Activated CD4-positive, alpha-beta T cell treated with anti-CD3 and anti-CD28 coated beads, Interleukin-2, amount 50 U/mL, for 4 hours (primary cell): ENCODE data around the gene CAMKK1.

Experiments used
- DNase-seq, 2 experiments: peaks; one replicate each; pipeline ENCODE4 v3.0.0-alpha.2; 2020

Gene CAMKK1

GRCh38 chr17:3917391-3917931 lies 24.6 kb upstream of the CAMKK1 start:
- no peak for DNase-seq

- DNase-seq = no peak
These were observed 24.0 kb upstream of the CAMKK1 start for GRCh38 chr17:3916825-3917224.

- no peak for DNase-seq
These were observed 23.3 kb upstream of the CAMKK1 start, which contains the start of gene P2RX1 for GRCh38 chr17:3915995-3916696. P2RX1 (minus strand) TSS chr17:3916465; CDS start chr17:3916225, 240 bp downstream.

GRCh38 chr17:3915581-3915994 lies 22.7 kb upstream of the CAMKK1 start:
- no peak for DNase-seq

GRCh38 chr17:3914312-3914670 lies 21.4 kb upstream of the CAMKK1 start:
- no peak for DNase-seq

DNA sequence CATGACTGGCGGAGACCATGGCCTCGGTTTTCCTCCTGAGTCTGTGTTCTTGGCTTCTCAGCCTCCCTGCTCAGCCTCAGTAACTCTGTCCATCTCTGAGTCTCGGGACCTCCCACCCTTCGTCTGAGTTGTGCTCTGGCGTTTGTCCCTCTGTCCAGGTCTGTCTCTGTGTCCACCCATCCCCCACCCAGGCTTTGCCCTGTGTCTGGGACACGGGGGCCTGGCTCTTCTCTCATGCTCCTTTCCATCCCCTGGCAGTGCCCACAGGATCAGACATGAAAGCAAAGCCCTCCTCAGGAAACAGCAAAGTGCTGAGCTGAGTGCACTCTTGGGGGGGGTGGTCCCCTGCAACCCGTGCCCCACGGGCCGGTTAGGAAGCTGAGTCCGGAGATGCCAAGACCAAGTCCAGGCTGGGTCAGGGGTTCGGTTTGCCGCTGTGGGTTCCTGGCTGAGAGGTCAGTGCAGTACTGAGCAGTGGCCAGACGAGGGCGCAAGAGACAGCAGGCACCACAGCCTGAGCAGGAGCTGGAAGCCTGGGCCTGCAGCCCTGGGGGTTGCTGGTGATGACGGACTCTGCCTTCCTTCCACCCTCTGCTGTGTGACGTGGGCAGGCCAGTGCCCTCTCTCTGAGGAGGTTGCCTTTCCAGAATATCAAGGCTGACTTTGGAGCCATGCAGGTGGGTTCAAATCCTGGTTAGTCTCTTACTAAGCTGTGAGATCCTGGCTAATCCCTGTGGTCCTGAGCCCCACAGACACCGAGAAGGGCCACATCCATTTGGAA lies 20.9 kb upstream of the CAMKK1 start:
- DNase-seq = peak; percentile 70 to 76

DNA sequence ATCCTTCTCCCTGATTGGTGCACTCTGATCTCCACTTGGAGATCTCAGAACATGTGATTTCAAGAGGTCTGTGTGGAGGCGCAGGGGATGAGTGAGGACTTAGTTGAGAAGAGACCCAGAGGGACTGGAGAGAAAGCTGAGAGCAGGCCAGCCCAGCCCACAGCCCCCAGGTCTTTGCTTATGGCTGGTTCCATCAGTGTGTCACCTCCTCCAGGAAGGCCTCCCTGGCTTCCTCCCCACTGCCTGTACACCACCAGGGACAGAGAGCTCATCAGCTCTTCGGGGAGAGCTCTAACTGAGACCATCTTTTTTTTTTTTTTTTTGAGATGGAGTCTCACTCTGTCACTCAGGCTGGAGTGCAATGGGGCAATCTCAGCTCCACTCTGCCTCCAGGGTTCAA lies 20.0 kb upstream of the CAMKK1 start:
- no peak for DNase-seq

- peak; percentile 35 to 42 for DNase-seq
These were observed 18.6 kb upstream of the CAMKK1 start for GRCh38 chr17:3911271-3912053.

GRCh38 chr17:3910420-3911270 lies 17.8 kb upstream of the CAMKK1 start:
- no peak for DNase-seq

DNA sequence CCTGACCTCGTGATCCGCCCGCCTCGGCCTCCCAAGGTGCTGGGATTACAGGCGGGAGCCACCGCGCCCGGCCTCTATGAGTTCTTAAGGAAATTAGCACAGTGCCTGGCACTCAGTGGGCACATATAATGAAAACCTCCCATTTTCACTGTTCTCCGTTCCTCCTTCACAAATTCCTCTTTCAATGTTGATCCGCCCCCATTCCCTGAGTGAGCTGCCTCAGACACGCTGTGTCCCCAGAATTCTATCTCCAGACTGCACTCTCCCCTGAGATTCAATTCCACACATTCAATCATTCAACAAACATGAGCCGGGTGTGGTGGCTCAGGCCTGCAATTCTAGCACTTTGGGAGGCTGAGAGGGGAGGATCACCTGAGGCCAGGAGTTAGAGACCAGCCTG lies 16.4 kb upstream of the CAMKK1 start:
- no peak for DNase-seq

GRCh38 chr17:3907483-3908216 lies 14.8 kb upstream of the CAMKK1 start:
- DNase-seq = no peak

GRCh38 chr17:3906881-3907280 lies 14.0 kb upstream of the CAMKK1 start:
- DNase-seq = no peak

- no peak for DNase-seq
These were observed 12.2 kb upstream of the CAMKK1 start for GRCh38 chr17:3905017-3905520.

GRCh38 chr17:3904501-3904900 lies 11.6 kb upstream of the CAMKK1 start:
- no peak for DNase-seq

DNA sequence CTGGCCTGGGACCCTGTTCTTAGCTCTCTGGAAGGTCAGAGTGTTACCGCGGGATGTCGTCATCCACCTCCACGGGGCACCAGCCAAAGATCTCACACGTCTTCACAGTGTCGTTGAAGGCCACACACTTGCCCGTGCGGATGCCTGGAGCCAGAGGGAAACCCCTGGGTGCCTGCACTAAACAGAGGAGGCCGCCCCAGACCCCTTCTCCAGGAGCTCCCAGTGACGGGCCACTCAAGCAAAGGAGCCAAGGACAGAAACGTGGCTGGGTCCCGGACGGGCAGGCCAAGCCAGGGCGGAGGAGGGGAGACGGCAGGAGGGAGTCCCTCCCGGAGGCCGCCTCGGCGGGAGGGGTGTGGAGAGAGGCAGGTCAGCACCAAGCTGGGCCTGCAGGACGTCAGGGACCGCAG lies 11.0 kb upstream of the CAMKK1 start:
- no peak for DNase-seq

DNA sequence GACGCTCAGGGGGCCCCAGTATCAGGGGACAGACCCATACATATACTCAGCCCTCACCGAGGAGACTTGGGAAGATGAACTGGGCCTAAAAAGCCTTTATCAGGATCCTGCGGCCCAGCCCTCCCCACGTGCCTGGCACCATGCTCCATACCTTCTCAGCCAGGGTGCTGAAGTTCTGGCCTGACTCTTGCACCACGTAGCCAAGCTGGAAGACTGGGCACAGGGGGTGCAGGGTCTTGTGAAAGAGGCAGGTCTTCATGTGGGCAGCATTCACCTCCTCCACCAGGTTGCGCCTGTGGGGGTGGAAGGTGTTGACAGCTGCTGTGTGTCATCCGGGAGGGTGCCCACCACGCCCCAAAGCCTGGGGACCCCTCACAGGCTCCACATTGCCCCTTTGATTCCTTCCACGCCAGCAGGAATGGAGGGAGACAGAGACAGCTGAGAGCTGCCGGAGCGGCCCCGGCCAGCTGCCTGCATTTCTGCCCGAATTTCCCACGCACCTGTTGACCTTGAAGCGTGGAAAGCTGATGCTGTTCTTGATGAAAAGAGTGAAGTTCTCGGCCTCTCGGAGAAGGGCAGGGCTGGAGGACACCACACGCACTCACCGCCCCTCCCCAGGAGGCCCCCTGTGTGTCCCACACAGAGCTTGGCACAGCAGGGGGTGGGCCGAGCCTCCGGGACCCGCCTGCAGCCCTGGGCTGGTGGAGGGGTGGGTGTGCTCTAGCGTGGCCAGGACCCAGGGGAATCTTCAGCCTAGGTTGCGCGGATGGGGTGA lies 10.4 kb upstream of the CAMKK1 start:
- DNase-seq = no peak

- DNase-seq = no peak
These were observed 7.8 kb upstream of the CAMKK1 start for GRCh38 chr17:3900646-3901045.

- DNase-seq = no peak
These were observed 4.9 kb upstream of the CAMKK1 start for GRCh38 chr17:3897731-3898130.

GRCh38 chr17:3896968-3897235 lies 4.0 kb upstream of the CAMKK1 start:
- no peak for DNase-seq

GRCh38 chr17:3896108-3896967 lies 3.5 kb upstream of the CAMKK1 start:
- no peak for DNase-seq
